ENCODE data around the gene IKZF5. TPM values are rescaled to one million over a fixed set of nuclear protein-coding genes. Genes with fewer than 3 reads are reported as not detected.
A peak's percentile ranks its signal among the peaks of the same experiment; 100 is the strongest.

Gene IKZF5, protein sequence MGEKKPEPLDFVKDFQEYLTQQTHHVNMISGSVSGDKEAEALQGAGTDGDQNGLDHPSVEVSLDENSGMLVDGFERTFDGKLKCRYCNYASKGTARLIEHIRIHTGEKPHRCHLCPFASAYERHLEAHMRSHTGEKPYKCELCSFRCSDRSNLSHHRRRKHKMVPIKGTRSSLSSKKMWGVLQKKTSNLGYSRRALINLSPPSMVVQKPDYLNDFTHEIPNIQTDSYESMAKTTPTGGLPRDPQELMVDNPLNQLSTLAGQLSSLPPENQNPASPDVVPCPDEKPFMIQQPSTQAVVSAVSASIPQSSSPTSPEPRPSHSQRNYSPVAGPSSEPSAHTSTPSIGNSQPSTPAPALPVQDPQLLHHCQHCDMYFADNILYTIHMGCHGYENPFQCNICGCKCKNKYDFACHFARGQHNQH
- 1.0 and 5.1 TPM in 2 replicates for total RNA-seq

GRCh38 chr10:123008355-123009104 is at the start of gene IKZF5, which contains the start of gene ACADSB:
TSS of gene IKZF5 (minus strand) at chr10:123008795. CDS start at chr10:122998625, 10,170 bp downstream.
TSS of gene ACADSB (plus strand) at chr10:123009006. CDS start at chr10:123009030, 24 bp downstream.
- DNase-seq (ENCODE audit: low read depth): peak; percentile 70
- peak within 1 kb of the TSS; percentile 65 for H3K4me3 ChIP-seq (ENCODE audit: low read depth, low read length)
- TF ChIP-seq CTCF (conservative IDR thresholded peaks at IDR 0.05; ENCODE audit: low read depth, low read length): no peak

- TF ChIP-seq CTCF (conservative IDR thresholded peaks at IDR 0.05; ENCODE audit: low read depth, low read length): no peak
- H3K4me3 ChIP-seq (ENCODE audit: low read depth, low read length): no peak overlapping the region
- DNase-seq (ENCODE audit: low read depth): no peak
Measured at GRCh38 chr10:123057968-123058367, 49.4 kb upstream of the IKZF5 start.

DNA sequence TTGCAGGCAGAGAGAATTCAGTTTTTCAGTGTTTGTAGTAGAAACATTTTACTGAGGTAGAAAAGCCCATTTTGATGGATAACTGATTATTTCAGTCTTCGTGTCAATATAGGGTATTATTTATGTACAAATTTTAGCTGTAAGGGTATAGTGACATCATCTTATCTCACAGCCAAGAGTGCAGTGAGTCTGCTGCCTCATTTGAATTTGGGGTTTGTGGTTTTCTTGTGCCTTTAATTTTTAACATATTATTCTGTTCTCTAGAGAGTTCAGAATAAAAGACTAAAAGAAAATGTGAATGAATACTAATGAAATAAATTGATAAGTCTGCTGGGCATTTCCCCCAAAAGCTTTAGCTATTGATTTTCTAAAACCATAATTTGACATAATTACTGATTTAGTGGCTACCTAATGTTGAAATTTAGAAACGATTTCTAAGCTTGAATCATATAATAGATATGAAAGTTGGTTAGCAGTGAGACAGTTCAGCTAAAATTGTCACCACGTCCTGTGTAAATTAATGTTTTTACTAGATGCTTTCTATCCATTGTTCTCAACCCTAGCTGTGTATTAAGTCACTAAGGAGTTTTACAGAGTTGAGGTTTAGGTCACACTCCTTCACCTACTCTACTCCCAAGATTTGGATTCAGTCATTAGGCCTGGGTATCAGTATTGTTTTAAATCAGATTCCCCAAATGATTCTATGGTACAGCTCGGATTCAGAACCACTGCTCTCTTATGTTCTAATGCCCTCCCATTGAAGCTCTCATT is 37.6 kb upstream of the IKZF5 start:
- no peak for DNase-seq (ENCODE audit: low read depth)
- no peak overlapping the region for H3K4me3 ChIP-seq (ENCODE audit: low read depth, low read length)
- TF ChIP-seq CTCF (conservative IDR thresholded peaks at IDR 0.05; ENCODE audit: low read depth, low read length): no peak

GRCh38 chr10:123044391-123044790 is 35.8 kb upstream of the IKZF5 start:
- DNase-seq (ENCODE audit: low read depth): no peak
- H3K4me3 ChIP-seq (ENCODE audit: low read depth, low read length): no peak overlapping the region
- TF ChIP-seq CTCF (conservative IDR thresholded peaks at IDR 0.05; ENCODE audit: low read depth, low read length): peak; percentile 43

DNA sequence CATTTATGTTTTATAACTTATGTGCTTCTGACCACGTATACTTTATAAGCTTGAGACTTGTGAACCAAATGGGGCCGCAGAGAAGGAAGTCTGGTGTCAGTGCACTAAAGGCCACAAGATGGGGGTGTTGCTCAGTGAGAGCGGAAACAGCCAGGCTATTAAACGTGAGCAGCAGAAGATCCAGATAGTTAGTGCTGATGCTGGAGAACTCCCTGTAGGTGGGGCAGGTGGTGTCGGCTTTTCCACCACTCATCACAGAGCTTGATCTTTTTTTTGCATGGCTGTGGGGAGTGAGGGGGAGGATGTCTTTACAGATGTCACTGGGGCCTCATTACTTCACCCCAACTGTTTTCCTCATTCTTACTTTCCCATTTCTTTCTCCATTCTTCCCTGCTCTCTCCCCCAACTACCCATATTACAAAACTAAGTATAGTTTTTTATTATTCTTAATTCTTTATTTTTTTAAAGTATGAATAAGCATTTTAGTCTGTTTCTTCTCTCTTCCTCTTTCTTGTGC is 34.9 kb upstream of the IKZF5 start:
- no peak overlapping the region for H3K4me3 ChIP-seq (ENCODE audit: low read depth, low read length)
- DNase-seq (ENCODE audit: low read depth): no peak
- peak; percentile 90 for TF ChIP-seq CTCF (conservative IDR thresholded peaks at IDR 0.05; ENCODE audit: low read depth, low read length)

- no peak overlapping the region for H3K4me3 ChIP-seq (ENCODE audit: low read depth, low read length)
- TF ChIP-seq CTCF (conservative IDR thresholded peaks at IDR 0.05; ENCODE audit: low read depth, low read length): no peak
- no peak for DNase-seq (ENCODE audit: low read depth)
Measured at GRCh38 chr10:123042708-123043408, 34.3 kb upstream of the IKZF5 start.

All from epithelial cell of proximal tubule (primary cell).